DND-41 (cell line): ENCODE results near the gene ZNF316.

Experiments
- ATAC-seq: fragments of 200-7000 bp; cut with Tn5 transposase; 3 replicates; pipeline ENCODE4 v1.9.1; 2021; ENCODE audit warnings: low read depth; ENCODE audit not compliant: insufficient read depth
- DNase-seq: peaks from one replicate; pipeline ENCODE4 v3.0.0-alpha.2; 2020
- H2AFZ ChIP-seq: 2 replicates; pipeline ENCODE4 v1.6.0; 2012; ENCODE audit warnings: low read depth, low read length
- H3K27ac ChIP-seq: 2 replicates; pipeline ENCODE4 v1.5.1; 2012; ENCODE audit warnings: low read length, inconsistent platforms
- H3K27me3 ChIP-seq: fragments of 200-600 bp; sonication (generic); 2 replicates; pipeline ENCODE4 v1.6.0; 2012; ENCODE audit warnings: low read length, mild to moderate bottlenecking, inconsistent platforms; ENCODE audit not compliant: insufficient read depth, poor library complexity
- H3K36me3 ChIP-seq: 2 replicates; pipeline ENCODE4 v1.5.1; 2012; ENCODE audit warnings: low read length, inconsistent platforms; ENCODE audit not compliant: insufficient read depth
- H3K4me1 ChIP-seq: 2 replicates; pipeline ENCODE4 v1.5.1; 2012; ENCODE audit warnings: mild to moderate bottlenecking, low read length; ENCODE audit not compliant: insufficient read depth
- H3K4me2 ChIP-seq: 2 replicates; pipeline ENCODE4 v1.6.0; 2012; ENCODE audit warnings: mild to moderate bottlenecking, moderate library complexity, low read length, inconsistent platforms; ENCODE audit not compliant: insufficient read depth
- H3K4me3 ChIP-seq, 2 experiments: fragments of 200-600 bp in 1 of 2; shearing (Covaris generic) in 1 of 2; 2 replicates each; pipeline ENCODE4 v1.5.1; 2012 to 2016; ENCODE audit warnings: inconsistent platforms in 2 of 2, low read length in 2 of 2, mild to moderate bottlenecking in 2 of 2, low read depth in 1 of 2, moderate library complexity in 1 of 2
- H3K79me2 ChIP-seq: 2 replicates; pipeline ENCODE4 v1.6.0; 2012; ENCODE audit warnings: low read length, inconsistent platforms; ENCODE audit not compliant: insufficient read depth
- H3K9ac ChIP-seq: 2 replicates; pipeline ENCODE4 v1.6.0; 2012; ENCODE audit warnings: low read depth, mild to moderate bottlenecking, inconsistent platforms, low read length, moderate library complexity
- H3K9me3 ChIP-seq: 2 replicates; pipeline ENCODE4 v1.5.1; 2012; ENCODE audit warnings: low read length, moderate library complexity, mild to moderate bottlenecking, inconsistent platforms; ENCODE audit not compliant: insufficient read depth, severe bottlenecking
- H4K20me1 ChIP-seq: 2 replicates; pipeline ENCODE4 v1.6.0; 2012; ENCODE audit warnings: low read length; ENCODE audit not compliant: insufficient read depth
- CTCF ChIP-seq: IDR thresholded peaks from 2 replicates; pipeline ENCODE4 v1.5.1; 2012; ENCODE audit warnings: borderline replicate concordance, low read length, moderate library complexity, mild to moderate bottlenecking; ENCODE audit not compliant: poor library complexity, severe bottlenecking; ENCODE audit errors: extremely low read depth
- EZH2 ChIP-seq: IDR thresholded peaks from 3 replicates; pipeline ENCODE4 v1.6.1; 2012; ENCODE audit warnings: borderline replicate concordance, low read depth, mild to moderate bottlenecking, moderate library complexity, low read length, inconsistent platforms; ENCODE audit not compliant: severe bottlenecking

The ZNF316 gene

GRCh38 chr7:6691609-6692106, 54.5 kb downstream of the ZNF316 start:
- no peak for DNase-seq
- Histone ChIP-seq H3K4me2 (no peak overlapping the region), H3K4me3 (no peak overlapping the region), H4K20me1 (no peaks in the 10 kb centered on the region), H3K27me3 (no peaks in the 10 kb centered on the region), H3K27ac (no peak overlapping the region), H3K36me3 (peaks cover 100% of the 10 kb centered on the region), H2AFZ (no peak overlapping the region), H3K4me1 (no peaks in the 10 kb centered on the region), H3K9ac (no peak overlapping the region), H3K9me3 (peaks cover 94% of the 10 kb centered on the region), H3K79me2 (no peaks in the 10 kb centered on the region)
- ATAC-seq, result no peak
- no peak for TF ChIP-seq CTCF
- TF ChIP-seq EZH2, result no peak

- no peak overlapping the region for H3K4me2 ChIP-seq
- no peak overlapping the region for H3K27ac ChIP-seq
- H3K79me2 ChIP-seq, result peaks cover 82% of the 10 kb centered on the region
- TF ChIP-seq CTCF (no peak), EZH2 (no peak)
- peaks cover 62% of the 10 kb centered on the region for H3K9me3 ChIP-seq
- DNase-seq, result no peak
- H3K9ac ChIP-seq, result no peak overlapping the region
- no peak for ATAC-seq
- H2AFZ ChIP-seq, result no peak overlapping the region
- no peaks in the 10 kb centered on the region for H3K27me3 ChIP-seq
- peaks cover 28% of the 10 kb centered on the region for H3K4me1 ChIP-seq
- H4K20me1 ChIP-seq, result peaks cover 24% of the 10 kb centered on the region
- H3K4me3 ChIP-seq, result no peak overlapping the region
- H3K36me3 ChIP-seq, result peaks cover 92% of the 10 kb centered on the region
Observed at GRCh38 chr7:6700793-6701192, 63.7 kb downstream of the ZNF316 start.

- no peak for TF ChIP-seq EZH2
- TF ChIP-seq CTCF, result no peak
- Histone ChIP-seq H3K27ac (no peak overlapping the region), H2AFZ (no peak overlapping the region), H3K4me2 (no peak overlapping the region; the same call in 1 of the 2 replicates), H3K9me3 (peaks cover 52% of the 10 kb centered on the region), H3K4me1 (peaks cover 30% of the 10 kb centered on the region), H3K9ac (no peak overlapping the region), H4K20me1 (peaks cover 29% of the 10 kb centered on the region), H3K79me2 (peaks cover 92% of the 10 kb centered on the region), H3K36me3 (peaks cover 85% of the 10 kb centered on the region), H3K27me3 (no peaks in the 10 kb centered on the region), H3K4me3 (0 out of 4 replicates have a peak overlapping the region, but pooled peaks of 1 of the 2 experiments have one; percentile 2)
- DNase-seq, result no peak
- no peak for ATAC-seq
Observed at GRCh38 chr7:6701860-6702259, 64.7 kb downstream of the ZNF316 start.
